ENCODE data around the gene SMARCAL1. TPM values are rescaled to one million over a fixed set of nuclear protein-coding genes. Genes with fewer than 3 reads are reported as not detected.
A peak's percentile ranks its signal among the peaks of the same experiment; 100 is the strongest.

The SMARCAL1 gene
- 27.1 and 28.6 TPM in 2 replicates for polyA plus RNA-seq (2011; rRNA removed)
- 46.3 and 51.4 TPM in 2 replicates for polyA minus RNA-seq (2011; rRNA and poly(A)+ RNA removed)

GRCh38 chr2:216412022-216412999 lies at the start of gene SMARCAL1:
TSS of gene SMARCAL1 (plus strand) at chr2:216412484. CDS start at chr2:216414705, 2,221 bp downstream.
- no peaks in the 10 kb centered on the region for H3K9me3 ChIP-seq (ENCODE audit: control insufficient read depth, insufficient read depth, low read length)
- ChIA-PET POLR2A (interaction anchor here (0.8 to 1.1 kb wide), 2 partner anchors 40 to 86 kb away, joined by 6 to 10 read pairs; partner anchors contain the start of genes MARCHF4 and RPL37A), CTCF (interaction anchor here (0.7 to 0.9 kb wide), 2 partner anchors 8 to 107 kb away, joined by 3 to 4 read pairs; no protein-coding TSS in a partner anchor)
- no peak for TF ChIP-seq CTCF (IDR thresholded peaks at IDR 0.05; ENCODE audit: low read depth, low read length)
- peak; percentile 93 for DNase-seq (ENCODE audit: low read depth, low spot score)
- peaks cover 2% of the 10 kb centered on the region for H3K27me3 ChIP-seq (ENCODE audit: control insufficient read depth, insufficient read depth, low read length)
- H3K4me3 ChIP-seq (ENCODE audit: low read depth, low read length), result peak within 1 kb of the TSS; percentile 93
- H3K27ac ChIP-seq (ENCODE audit: low read depth, low read length), result peak within 1 kb of the TSS; percentile 80

- H3K27me3 ChIP-seq (ENCODE audit: control insufficient read depth, insufficient read depth, low read length), result no peaks in the 10 kb centered on the region
- no peak for TF ChIP-seq CTCF (IDR thresholded peaks at IDR 0.05; ENCODE audit: low read depth, low read length)
- no peak overlapping the region for H3K27ac ChIP-seq (ENCODE audit: low read depth, low read length)
- no peak overlapping the region for H3K4me3 ChIP-seq (ENCODE audit: low read depth, low read length)
- ChIA-PET POLR2A (interaction anchor here (0.5 to 2.0 kb wide), 3 partner anchors 10 to 22 kb away, joined by 3 to 13 read pairs (median 4); partner anchors contain the start of gene MARCHF4), CTCF (no interaction called here)
- no peaks in the 10 kb centered on the region for H3K9me3 ChIP-seq (ENCODE audit: control insufficient read depth, insufficient read depth, low read length)
- peak; percentile 76 for DNase-seq (ENCODE audit: low read depth, low spot score)
Measured at GRCh38 chr2:216362730-216363129, 49.6 kb upstream of the SMARCAL1 start.

- POLR2A ChIA-PET, result interaction anchor here (0.5 to 2.0 kb wide), 3 partner anchors 9 to 22 kb away, joined by 3 to 13 read pairs (median 4); partner anchors contain the start of gene MARCHF4
- no peak overlapping the region for H3K4me3 ChIP-seq (ENCODE audit: low read depth, low read length)
Measured at GRCh38 chr2:216363221-216363620, 49.1 kb upstream of the SMARCAL1 start.

GRCh38 chr2:216365518-216365917 lies 46.8 kb upstream of the SMARCAL1 start:
- Histone ChIP-seq H3K9me3 (ENCODE audit: control insufficient read depth, insufficient read depth, low read length) (no peaks in the 10 kb centered on the region), H3K27me3 (ENCODE audit: control insufficient read depth, insufficient read depth, low read length) (no peaks in the 10 kb centered on the region), H3K4me3 (ENCODE audit: low read depth, low read length) (no peak overlapping the region), H3K27ac (ENCODE audit: low read depth, low read length) (no peak overlapping the region)
- TF ChIP-seq CTCF (IDR thresholded peaks at IDR 0.05; ENCODE audit: low read depth, low read length), result no peak
- CTCF ChIA-PET, result no interaction called here
- no peak for DNase-seq (ENCODE audit: low read depth, low spot score)
- POLR2A ChIA-PET, result no interaction called here

More at GRCh38 chr2:216363221-216363620, 49.1 kb upstream of the SMARCAL1 start:
- DNase-seq (ENCODE audit: low read depth, low spot score), result no peak
- no peaks in the 10 kb centered on the region for H3K9me3 ChIP-seq (ENCODE audit: control insufficient read depth, insufficient read depth, low read length)
- no peaks in the 10 kb centered on the region for H3K27me3 ChIP-seq (ENCODE audit: control insufficient read depth, insufficient read depth, low read length)
- TF ChIP-seq CTCF (IDR thresholded peaks at IDR 0.05; ENCODE audit: low read depth, low read length), result no peak
- no peak overlapping the region for H3K27ac ChIP-seq (ENCODE audit: low read depth, low read length)
- CTCF ChIA-PET, result no interaction called here

Data from AG04450 (cell line).